Caco-2 (cell line): ENCODE data around the gene ACLY. TPM values are rescaled to one million over a fixed set of nuclear protein-coding genes. Genes with fewer than 3 reads are reported as not detected.
"Not testable (repeated sequence)": the region's sequence is repeated elsewhere in the genome, so short reads cannot be mapped to it uniquely, and the experiment has no call there.

Experiments
- BruUV-seq: library from RNA; stranded (reverse); fragments of 400-500 nt; replicated peaks from 2 replicates; lab custom pipeline; 2021; lab: Mats Ljungman, UMichigan
- CTCF ChIA-PET: fragments of 300-600 bp; sonication (Branson Sonifier 250); formaldehyde crosslinking; loops from one replicate; lab custom pipeline; 2022; ENCODE audit warnings: antibody characterized with exemption; lab: Charles Lee
- POLR2A ChIA-PET: fragments of 300-600 bp; sonication (Branson Sonifier 250); formaldehyde crosslinking; loops from one replicate; lab custom pipeline; 2022; ENCODE audit warnings: antibody characterized with exemption; lab: Charles Lee
- DNase-seq, 2 experiments: peaks; one replicate each; pipeline versions ENCODE4 v3.0.0 to v3.0.0-alpha.2; 2020 to 2022
- H3K27me3 ChIP-seq: replicated peaks from 2 replicates; pipeline ENCODE4 v1.6.0; 2011; ENCODE audit warnings: low read length; ENCODE audit not compliant: control insufficient read depth, insufficient read depth
- H3K36me3 ChIP-seq: 2 replicates; pipeline ENCODE4 v1.5.1; 2011; ENCODE audit warnings: low read length; ENCODE audit not compliant: control insufficient read depth, insufficient read depth
- H3K4me1 ChIP-seq: fragments of 250-450 bp; sonication (Bioruptor Pico); 2 replicates; pipeline ENCODE4 v1.5.1; 2020; ENCODE audit warnings: mild to moderate bottlenecking
- H3K4me3 ChIP-seq: 2 replicates; pipeline ENCODE4 v1.5.1; 2011; ENCODE audit warnings: low read depth, mild to moderate bottlenecking, control low read depth, low read length
- H3K9me3 ChIP-seq: fragments of 250-450 bp; sonication (Bioruptor Pico); 2 replicates; pipeline ENCODE4 v1.5.1; 2020; ENCODE audit warnings: mild to moderate bottlenecking, moderate library complexity
- H3K27ac Mint-ChIP-seq: one replicate; pipeline ENCODE4 v1.8.0; 2022; ENCODE audit warnings: mixed read lengths; ENCODE audit not compliant: unreplicated experiment
- H3K27me3 Mint-ChIP-seq: one replicate; pipeline ENCODE4 v1.8.0; 2022; ENCODE audit warnings: mixed read lengths; ENCODE audit not compliant: insufficient read depth, unreplicated experiment
- H3K36me3 Mint-ChIP-seq: one replicate; pipeline ENCODE4 v1.8.0; 2022; ENCODE audit warnings: mild to moderate bottlenecking, mixed read lengths; ENCODE audit not compliant: insufficient read depth, unreplicated experiment
- H3K4me1 Mint-ChIP-seq: one replicate; pipeline ENCODE4 v1.8.0; 2022; ENCODE audit warnings: low read depth, mixed read lengths; ENCODE audit not compliant: unreplicated experiment
- H3K4me3 Mint-ChIP-seq: one replicate; pipeline ENCODE4 v1.8.0; 2022; ENCODE audit warnings: mild to moderate bottlenecking, moderate library complexity, mixed read lengths; ENCODE audit not compliant: unreplicated experiment
- H3K9me3 Mint-ChIP-seq: one replicate; pipeline ENCODE4 v1.8.0; 2022; ENCODE audit warnings: mixed read lengths; ENCODE audit not compliant: unreplicated experiment
- CTCF ChIP-seq, 2 experiments: fragments of 200-600 bp in 1 of 2; IDR thresholded peaks; 1 replicate in 1 of 2; 2 replicates in 1 of 2; pipeline versions ENCODE4 v1.5.1 to v1.8.0; 2011 to 2022; ENCODE audit warnings: antibody characterized with exemption in 1 of 2, control low read depth in 1 of 2, inconsistent platforms in 1 of 2, low read depth in 1 of 2, low read length in 1 of 2, mild to moderate bottlenecking in 1 of 2, moderate library complexity in 1 of 2; ENCODE audit not compliant: insufficient read depth in 1 of 2, severe bottlenecking in 1 of 2, unreplicated experiment in 1 of 2
- intact Hi-C: fragments of 100-400 bp; cut with micrococcal nuclease; formaldehyde crosslinking; loops from one replicate; pipeline ENCODE4 v1.10.0; 2022; ENCODE audit not compliant: unreplicated experiment
- total RNA-seq: library from RNA; stranded (reverse); gene quantifications from 2 replicates; pipeline ENCODE4 v1.2.3, GENCODE V29; 2022

Gene ACLY
- total RNA-seq, 1 experiment from 2014 or later: 246 TPM

- H3K4me1 ChIP-seq: no peaks in the 10 kb centered on the region
- intact Hi-C loops: no loop called here
- no peaks in the 10 kb centered on the region for H3K4me1 Mint-ChIP-seq
- no peak overlapping the region for H3K4me3 ChIP-seq
- BruUV-seq: no TSS peak
- H3K36me3 ChIP-seq: peaks cover 13% of the 10 kb centered on the region
- H3K36me3 Mint-ChIP-seq: peaks cover 100% of the 10 kb centered on the region
- H3K27ac Mint-ChIP-seq: no peak overlapping the region
- no peak for TF ChIP-seq CTCF (IDR thresholded peaks at IDR 0.05; ENCODE audit: insufficient read depth in 1 of 2, low read depth in 1 of 2, low read length in 1 of 2, severe bottlenecking in 1 of 2, unreplicated experiment in 1 of 2)
- no peaks in the 10 kb centered on the region for H3K27me3 ChIP-seq
- no peaks in the 10 kb centered on the region for H3K9me3 Mint-ChIP-seq
- no peak overlapping the region for H3K4me3 Mint-ChIP-seq
- CTCF ChIA-PET: interaction anchor here (0.6 kb wide), 1 partner anchor 82 kb away, joined by 3 read pairs; no protein-coding TSS in a partner anchor
- DNase-seq: no peak
- POLR2A ChIA-PET: interaction anchor here (0.6 kb wide), 1 partner anchor 82 kb away, joined by 7 read pairs; no protein-coding TSS in a partner anchor
- H3K27me3 Mint-ChIP-seq: no peaks in the 10 kb centered on the region
- no peaks in the 10 kb centered on the region for H3K9me3 ChIP-seq
Observed at GRCh38 chr17:41882756-41883155, 36.0 kb downstream of the ACLY start.

GRCh38 chr17:41880130-41880529 lies 38.6 kb downstream of the ACLY start:
- CTCF ChIA-PET: no interaction called here
- Mint-ChIP-seq H3K27me3 (no peaks in the 10 kb centered on the region), H3K36me3 (peaks cover 100% of the 10 kb centered on the region), H3K4me3 (no peak overlapping the region), H3K9me3 (no peaks in the 10 kb centered on the region), H3K4me1 (no peaks in the 10 kb centered on the region), H3K27ac (no peak overlapping the region)
- H3K9me3 ChIP-seq: no peaks in the 10 kb centered on the region
- no TSS peak for BruUV-seq
- no peak for TF ChIP-seq CTCF (IDR thresholded peaks at IDR 0.05; ENCODE audit: insufficient read depth in 1 of 2, low read depth in 1 of 2, low read length in 1 of 2, severe bottlenecking in 1 of 2, unreplicated experiment in 1 of 2)
- H3K27me3 ChIP-seq: no peaks in the 10 kb centered on the region
- H3K4me1 ChIP-seq: no peaks in the 10 kb centered on the region
- POLR2A ChIA-PET: no interaction called here
- H3K4me3 ChIP-seq: no peak overlapping the region
- no peak for DNase-seq
- H3K36me3 ChIP-seq: peaks cover 6% of the 10 kb centered on the region
- intact Hi-C loops: no loop called here

- H3K36me3 ChIP-seq, H3K4me3 ChIP-seq, H3K4me1 Mint-ChIP-seq, H3K9me3 Mint-ChIP-seq, intact Hi-C loops, H3K27me3 Mint-ChIP-seq, H3K27me3 ChIP-seq, H3K27ac Mint-ChIP-seq, POLR2A ChIA-PET, H3K4me1 ChIP-seq, DNase-seq, H3K9me3 ChIP-seq, CTCF ChIA-PET, BruUV-seq, H3K4me3 Mint-ChIP-seq: not testable (repeated sequence)
- peaks cover 93% of the 10 kb centered on the region for H3K36me3 Mint-ChIP-seq
Observed at GRCh38 chr17:41874293-41874670, 44.5 kb downstream of the ACLY start.
